ENCODE data around the gene HS3ST2.
A peak's percentile ranks its signal among the peaks of the same experiment; 100 is the strongest.

Gene HS3ST2

GRCh38 chr16:22901563-22901962 lies 87.6 kb downstream of the HS3ST2 start:
- POLR2A ChIA-PET (ENCODE audit: low non-redundant PET): no interaction called here
- CTCF ChIA-PET: interaction anchor here (0.7 kb wide), 1 partner anchor 116 kb away, joined by 6 read pairs; no protein-coding TSS in a partner anchor
- no peak for TF ChIP-seq CTCF (conservative IDR thresholded peaks at IDR 0.05; ENCODE audit: low read depth)

GRCh38 chr16:22903716-22904115 lies 89.8 kb downstream of the HS3ST2 start:
- CTCF ChIA-PET: no interaction called here
- POLR2A ChIA-PET (ENCODE audit: low non-redundant PET): no interaction called here

More at GRCh38 chr16:22901563-22901962, 87.6 kb downstream of the HS3ST2 start:
- no peak overlapping the region for H3K27ac ChIP-seq
- DNase-seq (ENCODE audit: low spot score): no peak

DNA sequence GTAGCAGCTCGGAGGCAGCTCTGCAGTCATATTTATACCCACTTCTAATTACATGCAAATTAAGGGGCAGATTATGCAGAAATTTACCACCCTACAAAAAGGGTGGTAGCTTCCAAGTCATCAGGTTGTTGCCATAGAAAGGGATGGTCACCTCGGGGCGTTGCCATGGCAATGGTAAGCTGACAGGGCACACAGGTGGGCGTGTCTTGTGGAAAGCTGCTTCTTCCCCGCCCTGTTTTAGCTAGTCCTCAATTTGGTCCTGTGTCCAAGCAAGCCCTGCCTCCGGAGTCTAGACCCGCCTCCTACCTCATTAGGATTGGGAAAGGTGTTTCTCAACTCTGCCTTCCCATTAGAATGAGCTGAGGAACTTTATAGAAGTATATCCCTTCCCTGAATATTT lies 98.7 kb downstream of the HS3ST2 start:
- no peak overlapping the region for H3K27ac ChIP-seq
- CTCF ChIA-PET: interaction anchor here (0.6 kb wide), 1 partner anchor 407 kb away, joined by 3 read pairs; no protein-coding TSS in a partner anchor
- DNase-seq (ENCODE audit: low spot score): no peak
- no peak for TF ChIP-seq CTCF (conservative IDR thresholded peaks at IDR 0.05; ENCODE audit: low read depth)
- POLR2A ChIA-PET (ENCODE audit: low non-redundant PET): no interaction called here

More at GRCh38 chr16:22903716-22904115, 89.8 kb downstream of the HS3ST2 start:
- no peak overlapping the region for H3K27ac ChIP-seq
- no peak for TF ChIP-seq CTCF (conservative IDR thresholded peaks at IDR 0.05; ENCODE audit: low read depth)
- no peak for DNase-seq (ENCODE audit: low spot score)

- TF ChIP-seq CTCF (conservative IDR thresholded peaks at IDR 0.05; ENCODE audit: low read depth): no peak
- ChIA-PET CTCF (interaction anchor here (0.7 kb wide), 1 partner anchor 17 kb away, joined by 3 read pairs; no protein-coding TSS in a partner anchor), POLR2A (ENCODE audit: low non-redundant PET) (no interaction called here)
- DNase-seq (ENCODE audit: low spot score): peak; percentile 48
- no peak overlapping the region for H3K27ac ChIP-seq
Measured at GRCh38 chr16:22915003-22915402, 101.0 kb downstream of the HS3ST2 start.

DNA sequence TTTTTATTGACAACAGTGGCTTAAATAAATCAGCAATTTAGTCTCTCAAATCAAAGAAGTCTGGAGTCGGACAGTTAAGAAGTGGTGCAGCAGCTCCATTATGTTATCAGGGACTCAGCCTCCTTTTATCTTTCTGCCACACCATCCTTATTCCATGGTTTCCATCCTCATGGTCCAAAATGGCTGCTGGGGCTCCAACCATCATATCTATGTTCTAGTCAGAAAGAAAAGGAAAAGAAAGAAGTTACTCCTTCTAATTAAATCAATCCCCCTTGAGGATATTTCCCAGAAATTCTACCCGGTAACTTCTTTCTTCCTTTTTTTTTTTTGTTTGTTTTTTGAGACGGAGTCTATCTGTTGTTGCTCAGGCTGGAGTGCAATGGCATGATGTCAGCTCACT lies 109.5 kb downstream of the HS3ST2 start:
- DNase-seq (ENCODE audit: low spot score): no peak
- no peak overlapping the region for H3K27ac ChIP-seq
- no peak for TF ChIP-seq CTCF (conservative IDR thresholded peaks at IDR 0.05; ENCODE audit: low read depth)
- POLR2A ChIA-PET (ENCODE audit: low non-redundant PET): interaction anchor here (0.7 kb wide), 1 partner anchor 12 kb away, joined by 3 read pairs; no protein-coding TSS in a partner anchor
- CTCF ChIA-PET: no interaction called here

DNA sequence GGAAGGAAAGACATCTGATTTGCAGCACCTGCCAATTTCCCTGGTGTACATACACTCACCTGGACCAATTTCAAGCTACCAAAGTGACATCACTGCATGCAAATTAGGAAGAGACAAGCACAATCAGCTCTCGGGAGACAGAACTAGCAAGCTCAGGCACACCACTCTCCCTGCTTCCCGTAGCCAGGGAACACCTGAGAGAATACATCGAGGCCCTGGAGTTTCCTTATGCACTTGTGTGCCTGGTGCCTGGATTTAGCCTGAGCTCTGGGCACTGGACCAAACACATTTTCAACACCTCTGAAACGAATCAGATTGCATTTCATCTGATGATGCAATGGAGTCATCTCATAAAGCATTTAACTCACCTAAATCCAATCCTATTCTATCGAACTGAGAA lies 110.5 kb downstream of the HS3ST2 start:
- TF ChIP-seq CTCF (conservative IDR thresholded peaks at IDR 0.05; ENCODE audit: low read depth): no peak
- CTCF ChIA-PET: no interaction called here
- DNase-seq (ENCODE audit: low spot score): no peak
- H3K27ac ChIP-seq: no peak overlapping the region
- POLR2A ChIA-PET (ENCODE audit: low non-redundant PET): no interaction called here

Data from RWPE1 (cell line).